HG03521 (cell line): ENCODE measurements around the gene CDK14.

ENCODE experiments used
- ATAC-seq: cut with Tn5 transposase; IDR thresholded peaks from one replicate; pipeline ENCODE4 v1.9.1; 2021; ENCODE audit warnings: mild to moderate bottlenecking, moderate library complexity; ENCODE audit not compliant: unreplicated experiment

The CDK14 gene

GRCh38 chr7:90677486-90678404, 81.6 kb downstream of the CDK14 start:
- no peak for ATAC-seq

- no peak for ATAC-seq
These were observed 82.9 kb downstream of the CDK14 start for GRCh38 chr7:90678986-90679385.

GRCh38 chr7:90680484-90680883, 84.4 kb downstream of the CDK14 start:
- no peak for ATAC-seq

GRCh38 chr7:90681336-90682022, 85.4 kb downstream of the CDK14 start:
- no peak for ATAC-seq

GRCh38 chr7:90686146-90686545, 90.0 kb downstream of the CDK14 start:
- ATAC-seq: no peak

- no peak for ATAC-seq
These were observed 92.7 kb downstream of the CDK14 start for GRCh38 chr7:90688810-90689209.

- ATAC-seq: no peak
These were observed 93.1 kb downstream of the CDK14 start for GRCh38 chr7:90689260-90689659.

- ATAC-seq: no peak
These were observed 94.2 kb downstream of the CDK14 start for GRCh38 chr7:90690159-90690858.

- ATAC-seq: no peak
These were observed 96.3 kb downstream of the CDK14 start for GRCh38 chr7:90692396-90692795.

- no peak for ATAC-seq
These were observed 96.8 kb downstream of the CDK14 start for GRCh38 chr7:90692947-90693346.

GRCh38 chr7:90693939-90694338, 97.8 kb downstream of the CDK14 start:
- no peak for ATAC-seq

- ATAC-seq: no peak
These were observed 102.5 kb downstream of the CDK14 start for GRCh38 chr7:90698616-90699015.

GRCh38 chr7:90701021-90701420, 104.9 kb downstream of the CDK14 start:
- ATAC-seq: peak; percentile 44

- no peak for ATAC-seq
These were observed 105.7 kb downstream of the CDK14 start for GRCh38 chr7:90701771-90702170.

- ATAC-seq: no peak
These were observed 109.4 kb downstream of the CDK14 start for GRCh38 chr7:90705391-90706071.

- ATAC-seq: no peak
These were observed 110.1 kb downstream of the CDK14 start for GRCh38 chr7:90706072-90706716.

GRCh38 chr7:90708841-90709317, 112.8 kb downstream of the CDK14 start:
- ATAC-seq: peak; percentile 73

- ATAC-seq: peak; percentile 31
These were observed 113.7 kb downstream of the CDK14 start for GRCh38 chr7:90709501-90710465.

- no peak for ATAC-seq
These were observed 114.3 kb downstream of the CDK14 start for GRCh38 chr7:90710466-90710850.
